Glomerular endothelial cell (primary cell): ENCODE results near the gene EPN2. TPM values are rescaled to one million over a fixed set of nuclear protein-coding genes. Genes with fewer than 3 reads are reported as not detected.
"Not testable (repeated sequence)": the region's sequence is repeated elsewhere in the genome, so short reads cannot be mapped to it uniquely, and the experiment has no call there.

Experiments used
- DNase-seq: peaks from one replicate; pipeline ENCODE4 v3.0.0-alpha.2; 2011; ENCODE audit warnings: low read depth, low spot score; ENCODE audit errors: extremely low read depth
- total RNA-seq: library from RNA; depleted of rRNA; stranded (reverse); fragments of >200 nt; gene quantifications from 2 replicates; pipeline ENCODE4 v1.2.3, GENCODE V29; 2015

Gene EPN2
- total RNA-seq, 1 donor from 2014 or later: 53.4 TPM

- no peak for DNase-seq
Observed at GRCh38 chr17:19341641-19342610, 104.8 kb downstream of the EPN2 start.

GRCh38 chr17:19342611-19343255, 105.6 kb downstream of the EPN2 start:
- DNase-seq: no peak

GRCh38 chr17:19343256-19343630, 106.1 kb downstream of the EPN2 start:
- no peak for DNase-seq

GRCh38 chr17:19343671-19344151, 106.5 kb downstream of the EPN2 start:
- no peak for DNase-seq

- no peak for DNase-seq
Observed at GRCh38 chr17:19344311-19345066, 107.3 kb downstream of the EPN2 start.

GRCh38 chr17:19345067-19345460, 107.9 kb downstream of the EPN2 start:
- DNase-seq: no peak

- no peak for DNase-seq
Observed at GRCh38 chr17:19345486-19346350, 108.6 kb downstream of the EPN2 start.

GRCh38 chr17:19346351-19347255, 109.4 kb downstream of the EPN2 start:
- no peak for DNase-seq

GRCh38 chr17:19347323-19348080, 110.3 kb downstream of the EPN2 start:
- no peak for DNase-seq

- no peak for DNase-seq
Observed at GRCh38 chr17:19348081-19348650, 111.0 kb downstream of the EPN2 start.

- DNase-seq: no peak
Observed at GRCh38 chr17:19348806-19349205, 111.6 kb downstream of the EPN2 start.

GRCh38 chr17:19353401-19353800, 116.2 kb downstream of the EPN2 start:
- DNase-seq: not testable (repeated sequence)

- no peak for DNase-seq
Observed at GRCh38 chr17:19354748-19355147, 117.6 kb downstream of the EPN2 start.

GRCh38 chr17:19357351-19357750, 120.2 kb downstream of the EPN2 start:
- DNase-seq: no peak

- no peak for DNase-seq
Observed at GRCh38 chr17:19357761-19358160, 120.6 kb downstream of the EPN2 start.

GRCh38 chr17:19359151-19359550, 122.0 kb downstream of the EPN2 start:
- no peak for DNase-seq

GRCh38 chr17:19359856-19360255, 122.7 kb downstream of the EPN2 start:
- DNase-seq: no peak

GRCh38 chr17:19360772-19361171, 123.6 kb downstream of the EPN2 start:
- no peak for DNase-seq
